ENCODE measurements around the gene TSHR.

DNA sequence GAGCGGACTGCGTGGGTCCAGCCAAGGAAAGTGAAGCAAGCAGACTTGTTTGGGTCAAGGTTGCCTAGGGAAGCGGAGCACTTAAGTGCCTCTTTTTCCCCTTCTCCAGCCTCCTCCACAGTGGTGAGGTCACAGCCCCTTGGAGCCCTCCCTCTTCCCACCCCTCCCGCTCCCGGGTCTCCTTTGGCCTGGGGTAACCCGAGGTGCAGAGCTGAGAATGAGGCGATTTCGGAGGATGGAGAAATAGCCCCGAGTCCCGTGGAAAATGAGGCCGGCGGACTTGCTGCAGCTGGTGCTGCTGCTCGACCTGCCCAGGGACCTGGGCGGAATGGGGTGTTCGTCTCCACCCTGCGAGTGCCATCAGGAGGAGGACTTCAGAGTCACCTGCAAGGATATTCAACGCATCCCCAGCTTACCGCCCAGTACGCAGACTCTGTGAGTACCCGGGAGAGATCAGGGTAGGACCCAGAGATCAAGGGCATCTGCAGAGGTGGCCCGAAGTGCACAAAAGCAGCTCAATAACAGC, at the start of gene TSHR:
- TF ChIP-seq EZH2 (IDR thresholded peaks at IDR 0.05) (no peak), POLR2AphosphoS5 (IDR thresholded peaks at IDR 0.05; ENCODE audit: borderline replicate concordance, low read depth, low read length) (no peak), FOXP2 (optimal IDR thresholded peaks at IDR 0.05; ENCODE audit: control extremely low read depth, extremely low read length, insufficient read depth) (no peak)

Data from SK-N-MC (cell line).